HFFc6 (cell line): ENCODE measurements around the gene SIK3. TPM values are rescaled to one million over a fixed set of nuclear protein-coding genes. Genes with fewer than 3 reads are reported as not detected.
A peak's percentile ranks its signal among the peaks of the same experiment; 100 is the strongest.
"Not testable (repeated sequence)": the region's sequence is repeated elsewhere in the genome, so short reads cannot be mapped to it uniquely, and the experiment has no call there.

ENCODE experiments used
- DNase-seq: peaks from one replicate; pipeline ENCODE4 v3.0.0-alpha.2; 2018
- H3K27ac Mint-ChIP-seq: 2 replicates; pipeline ENCODE4 v1.8.0; 2020; ENCODE audit warnings: mild to moderate bottlenecking, mixed read lengths
- H3K27me3 Mint-ChIP-seq: 2 replicates; pipeline ENCODE4 v1.8.0; 2021; ENCODE audit warnings: mild to moderate bottlenecking, moderate library complexity, mixed read lengths; ENCODE audit not compliant: insufficient read depth
- H3K36me3 Mint-ChIP-seq: 2 replicates; pipeline ENCODE4 v1.8.0; 2021; ENCODE audit warnings: low read depth, mixed read lengths
- H3K4me1 Mint-ChIP-seq: 2 replicates; pipeline ENCODE4 v1.8.0; 2020; ENCODE audit warnings: low read depth, mixed read lengths
- H3K4me3 Mint-ChIP-seq: 2 replicates; pipeline ENCODE4 v1.8.0; 2020; ENCODE audit warnings: mild to moderate bottlenecking, moderate library complexity, mixed read lengths
- H3K9me3 Mint-ChIP-seq: 2 replicates; pipeline ENCODE4 v1.8.0; 2020; ENCODE audit warnings: mild to moderate bottlenecking, mixed read lengths
- total RNA-seq, 6 experiments: library from RNA; stranded (reverse); fragmentation: NEBNext Ultra II Directional; extraction: Animal tissue kit (Norgen Biotek cat#: 25700); gene quantifications; 2 replicates in 1 of 6; 3 replicates in 5 of 6; pipeline ENCODE4 v1.2.3, GENCODE V29; 2021
- TF ChIP-seq, protein P1 (sequence below): fragments of 200-600 bp; sonication (generic); IDR thresholded peaks from 2 replicates; pipeline ENCODE4 v1.5.0; 2021; ENCODE audit warnings: antibody characterized with exemption, mild to moderate bottlenecking

SIK3 gene
- total RNA-seq, 6 experiments from 2014 or later = 15.6 to 23.3 (median 19.9) TPM

DNA sequence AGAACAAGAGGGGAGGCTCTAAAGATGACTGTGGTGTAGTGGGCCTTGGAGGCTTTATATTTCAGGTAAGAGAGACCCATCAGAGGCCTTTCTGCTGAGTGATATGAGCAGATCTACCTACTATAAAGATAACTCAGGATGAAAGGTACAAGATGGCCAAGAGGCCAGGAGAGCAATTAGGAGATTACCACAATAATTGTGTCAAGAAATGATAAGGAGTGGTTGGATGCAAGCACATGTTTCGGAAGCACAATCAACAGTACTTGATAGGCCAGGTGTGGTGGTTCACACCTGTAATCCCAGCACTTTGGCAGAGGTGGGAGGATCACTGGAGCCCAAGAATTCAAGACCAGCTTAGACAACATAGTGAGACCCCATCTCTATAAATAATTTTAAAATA lies 43.8 kb downstream of the SIK3 start:
- H3K4me1 Mint-ChIP-seq = peaks cover 18% of the 10 kb centered on the region
- DNase-seq = no peak
- no peaks in the 10 kb centered on the region for H3K9me3 Mint-ChIP-seq
- TF ChIP-seq, protein P1, sequence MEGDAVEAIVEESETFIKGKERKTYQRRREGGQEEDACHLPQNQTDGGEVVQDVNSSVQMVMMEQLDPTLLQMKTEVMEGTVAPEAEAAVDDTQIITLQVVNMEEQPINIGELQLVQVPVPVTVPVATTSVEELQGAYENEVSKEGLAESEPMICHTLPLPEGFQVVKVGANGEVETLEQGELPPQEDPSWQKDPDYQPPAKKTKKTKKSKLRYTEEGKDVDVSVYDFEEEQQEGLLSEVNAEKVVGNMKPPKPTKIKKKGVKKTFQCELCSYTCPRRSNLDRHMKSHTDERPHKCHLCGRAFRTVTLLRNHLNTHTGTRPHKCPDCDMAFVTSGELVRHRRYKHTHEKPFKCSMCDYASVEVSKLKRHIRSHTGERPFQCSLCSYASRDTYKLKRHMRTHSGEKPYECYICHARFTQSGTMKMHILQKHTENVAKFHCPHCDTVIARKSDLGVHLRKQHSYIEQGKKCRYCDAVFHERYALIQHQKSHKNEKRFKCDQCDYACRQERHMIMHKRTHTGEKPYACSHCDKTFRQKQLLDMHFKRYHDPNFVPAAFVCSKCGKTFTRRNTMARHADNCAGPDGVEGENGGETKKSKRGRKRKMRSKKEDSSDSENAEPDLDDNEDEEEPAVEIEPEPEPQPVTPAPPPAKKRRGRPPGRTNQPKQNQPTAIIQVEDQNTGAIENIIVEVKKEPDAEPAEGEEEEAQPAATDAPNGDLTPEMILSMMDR = no peak
- no peak overlapping the region for H3K4me3 Mint-ChIP-seq
- no peaks in the 10 kb centered on the region for H3K36me3 Mint-ChIP-seq
- H3K27ac Mint-ChIP-seq = no peak overlapping the region
- H3K27me3 Mint-ChIP-seq = no peaks in the 10 kb centered on the region; the same call in 1 of the 2 replicates

DNA sequence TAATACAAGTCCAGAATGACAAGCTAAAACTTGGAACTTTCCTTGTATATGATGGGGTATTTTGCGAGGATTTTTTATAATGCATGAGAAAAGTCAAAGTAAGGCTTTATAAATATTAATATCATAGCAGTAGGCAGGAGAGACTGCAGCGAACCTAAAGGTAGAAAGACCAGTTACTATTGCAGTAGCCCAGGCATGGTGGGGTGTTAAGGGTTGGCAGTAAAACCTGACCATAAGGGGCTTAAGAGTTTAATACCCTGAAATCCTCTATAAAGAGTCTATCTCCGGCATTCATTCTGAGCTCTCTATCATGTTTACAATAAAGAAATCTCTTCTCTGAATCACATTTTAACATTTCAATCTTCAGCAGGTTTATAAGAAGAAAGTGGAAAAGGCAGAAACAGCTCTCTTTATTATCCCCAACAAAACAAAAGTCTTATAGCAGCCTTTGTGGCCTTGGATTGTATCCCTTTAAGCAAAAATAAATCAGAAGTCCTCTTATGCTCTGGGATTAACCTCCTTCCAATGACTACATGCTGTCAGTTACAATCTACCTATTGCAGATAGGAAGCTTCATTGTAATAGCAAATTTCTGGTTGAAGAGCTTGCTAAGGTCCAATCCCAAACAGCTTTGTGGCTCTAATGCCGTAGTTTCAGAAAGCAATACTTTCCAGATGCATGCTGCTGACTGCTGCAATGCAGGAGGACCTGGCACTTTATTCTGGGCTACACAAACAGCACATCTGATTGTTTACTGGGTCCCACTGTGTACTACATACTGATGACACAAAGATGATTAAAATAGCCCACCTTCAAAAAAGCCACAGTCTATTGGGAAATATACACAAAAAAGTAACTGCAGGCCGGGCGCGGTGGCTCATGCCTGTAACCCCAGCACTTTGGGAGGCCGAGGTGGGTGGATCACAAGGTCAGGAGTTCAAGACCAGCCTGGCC lies 45.8 kb downstream of the SIK3 start:
- Mint-ChIP-seq H3K9me3 (no peaks in the 10 kb centered on the region), H3K27me3 (no peaks in the 10 kb centered on the region; the same call in 1 of the 2 replicates), H3K4me1 (no peaks in the 10 kb centered on the region), H3K36me3 (no peaks in the 10 kb centered on the region), H3K27ac (no peak overlapping the region), H3K4me3 (no peak overlapping the region)
- TF ChIP-seq, protein P1 = no peak
- DNase-seq = no peak

DNA sequence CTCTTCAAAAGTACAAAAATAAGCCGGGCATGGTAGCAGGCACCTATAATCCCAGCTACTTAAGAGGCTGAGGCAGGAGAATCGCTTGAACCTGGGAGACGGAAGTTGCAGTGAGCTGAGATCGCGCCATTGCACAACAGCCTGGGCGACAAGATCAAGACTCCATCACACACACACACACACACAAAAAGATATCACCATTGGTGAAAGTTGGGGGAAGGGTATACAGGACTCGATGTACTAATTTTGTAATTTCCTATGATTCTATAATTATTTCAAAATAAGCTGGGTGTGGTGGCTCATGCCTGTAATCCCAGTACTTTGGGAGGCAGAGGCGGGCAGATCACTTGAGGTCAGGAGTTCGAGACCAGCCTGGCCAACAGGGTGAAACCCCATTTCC lies 48.1 kb downstream of the SIK3 start:
- not testable (repeated sequence) for H3K4me3 Mint-ChIP-seq, H3K36me3 Mint-ChIP-seq, H3K9me3 Mint-ChIP-seq, H3K27me3 Mint-ChIP-seq, H3K27ac Mint-ChIP-seq, DNase-seq
- H3K4me1 Mint-ChIP-seq = peaks cover 11% of the 10 kb centered on the region

DNA sequence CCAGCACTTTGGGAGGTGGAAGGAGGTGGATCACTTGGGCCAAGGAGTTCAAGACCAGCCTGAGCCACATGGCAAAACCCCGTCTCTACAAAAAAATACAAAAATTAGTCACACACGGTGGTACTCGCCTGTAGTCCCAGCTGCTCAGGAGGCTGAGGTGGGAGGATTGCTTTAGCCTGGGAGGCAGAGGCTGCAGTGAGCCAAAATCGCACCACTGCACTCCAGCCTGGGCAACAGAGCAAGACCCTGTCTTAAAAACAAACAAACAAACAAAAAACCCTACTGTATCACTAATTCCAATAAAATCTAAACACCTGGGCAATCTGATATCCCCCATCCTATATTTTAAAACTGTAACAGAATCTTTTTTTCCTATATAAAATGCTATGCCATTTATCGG lies 51.6 kb downstream of the SIK3 start:
- H3K27ac Mint-ChIP-seq, H3K27me3 Mint-ChIP-seq, H3K36me3 Mint-ChIP-seq, H3K9me3 Mint-ChIP-seq, H3K4me3 Mint-ChIP-seq, DNase-seq: not testable (repeated sequence)
- H3K4me1 Mint-ChIP-seq = peaks cover 44% of the 10 kb centered on the region

DNA sequence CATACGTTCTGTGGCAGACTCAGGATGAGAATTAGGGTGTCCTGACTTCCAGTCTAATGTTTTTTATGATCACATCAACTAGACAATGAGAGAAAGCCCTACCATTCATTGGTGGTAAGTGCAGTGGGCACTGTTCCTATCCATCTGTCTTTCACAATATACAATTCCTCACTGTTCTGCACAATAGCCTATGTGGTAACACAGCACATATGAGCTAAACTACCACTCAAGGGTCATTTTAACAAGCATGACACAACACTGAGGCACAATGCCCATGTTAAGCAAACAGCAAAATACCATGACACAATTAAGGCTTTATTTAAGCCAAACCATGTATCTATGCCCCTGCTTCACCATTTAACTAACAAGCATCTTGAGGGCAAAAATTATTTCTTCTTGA lies 52.3 kb downstream of the SIK3 start:
- peak overlapping the region; percentile 85 for H3K4me3 Mint-ChIP-seq
- H3K36me3 Mint-ChIP-seq = no peaks in the 10 kb centered on the region
- no peaks in the 10 kb centered on the region for H3K9me3 Mint-ChIP-seq
- H3K4me1 Mint-ChIP-seq = peaks cover 44% of the 10 kb centered on the region
- H3K27me3 Mint-ChIP-seq = no peaks in the 10 kb centered on the region; the same call in 1 of the 2 replicates
- H3K27ac Mint-ChIP-seq = no peak overlapping the region
- TF ChIP-seq, protein P1 = no peak
- DNase-seq = no peak

DNA sequence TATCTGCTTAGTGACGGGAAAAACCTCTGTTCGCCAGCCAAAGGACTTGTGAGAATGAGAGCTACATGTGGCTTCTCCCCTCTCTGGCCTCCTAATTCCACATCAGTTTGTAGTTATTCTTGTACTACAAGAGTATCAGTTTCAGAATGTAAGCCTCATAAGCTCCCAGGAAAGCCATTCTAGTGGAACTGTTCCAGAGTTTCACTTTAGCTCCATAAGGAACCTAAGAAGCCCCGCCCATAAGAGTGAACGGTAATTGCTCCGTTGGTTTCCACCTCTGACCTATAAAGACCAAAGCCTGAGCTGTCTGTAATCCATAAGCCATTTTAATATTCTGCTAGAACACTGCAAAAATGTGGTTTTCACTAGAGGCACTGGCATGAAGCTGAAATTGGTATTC lies 53.0 kb downstream of the SIK3 start:
- peak; percentile 63 for DNase-seq
- Mint-ChIP-seq H3K27me3 (no peaks in the 10 kb centered on the region; the same call in 1 of the 2 replicates), H3K9me3 (no peaks in the 10 kb centered on the region), H3K36me3 (no peaks in the 10 kb centered on the region), H3K4me3 (peak overlapping the region; percentile 85), H3K27ac (peak overlapping the region; percentile 78), H3K4me1 (peaks cover 48% of the 10 kb centered on the region)
- TF ChIP-seq, protein P1 = no peak
